IPS-NIHi7 (cell line): Measurements from ENCODE around the gene SPDYE16.
"Not testable (repeated sequence)": the region's sequence is repeated elsewhere in the genome, so short reads cannot be mapped to it uniquely, and the experiment has no call there.

Experiments
- DNase-seq: peaks from one replicate; pipeline ENCODE4 v3.0.0; 2012; ENCODE audit warnings: mixed read lengths; ENCODE audit errors: extremely low spot score

Gene SPDYE16, protein sequence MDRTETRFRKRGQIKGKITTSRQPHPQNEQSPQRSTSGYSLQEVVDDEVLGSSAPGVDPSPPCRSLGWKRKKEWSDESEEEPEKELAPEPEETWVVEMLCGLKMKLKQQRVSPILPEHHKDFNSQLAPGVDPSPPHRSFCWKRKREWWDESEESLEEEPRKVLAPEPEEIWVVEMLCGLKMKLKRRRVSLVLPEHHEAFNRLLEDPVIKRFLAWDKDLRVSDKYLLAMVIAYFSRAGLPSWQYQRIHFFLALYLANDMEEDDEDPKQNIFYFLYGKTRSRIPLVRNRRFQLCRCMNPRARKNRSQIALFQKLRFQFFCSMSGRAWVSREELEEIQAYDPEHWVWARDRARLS

GRCh38 chr7:76543197-76543596 is at the start of gene SPDYE16:
SPDYE16 (minus strand) TSS chr7:76543297; CDS start chr7:76541459, 1,838 bp downstream.
- DNase-seq = not testable (repeated sequence)

DNA sequence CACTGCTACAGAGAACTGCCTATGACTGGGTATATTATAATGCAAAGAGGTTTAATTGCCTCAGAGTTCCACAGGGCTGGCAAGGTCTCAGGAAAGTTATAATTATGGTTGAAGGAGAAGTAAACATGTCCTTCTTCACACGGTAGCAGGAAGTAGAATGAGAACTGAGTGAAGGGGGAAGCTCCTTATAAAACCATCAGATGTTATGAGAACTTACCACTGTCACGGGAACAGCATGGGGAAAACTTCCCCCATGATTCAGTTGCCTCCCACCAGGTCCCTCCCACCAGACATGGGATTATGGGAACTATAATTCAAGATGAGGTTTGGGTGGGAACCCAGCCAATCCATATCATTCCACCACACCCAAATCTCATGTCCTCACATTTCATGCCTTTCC is 49.6 kb upstream of the SPDYE16 start:
- not testable (repeated sequence) for DNase-seq

DNA sequence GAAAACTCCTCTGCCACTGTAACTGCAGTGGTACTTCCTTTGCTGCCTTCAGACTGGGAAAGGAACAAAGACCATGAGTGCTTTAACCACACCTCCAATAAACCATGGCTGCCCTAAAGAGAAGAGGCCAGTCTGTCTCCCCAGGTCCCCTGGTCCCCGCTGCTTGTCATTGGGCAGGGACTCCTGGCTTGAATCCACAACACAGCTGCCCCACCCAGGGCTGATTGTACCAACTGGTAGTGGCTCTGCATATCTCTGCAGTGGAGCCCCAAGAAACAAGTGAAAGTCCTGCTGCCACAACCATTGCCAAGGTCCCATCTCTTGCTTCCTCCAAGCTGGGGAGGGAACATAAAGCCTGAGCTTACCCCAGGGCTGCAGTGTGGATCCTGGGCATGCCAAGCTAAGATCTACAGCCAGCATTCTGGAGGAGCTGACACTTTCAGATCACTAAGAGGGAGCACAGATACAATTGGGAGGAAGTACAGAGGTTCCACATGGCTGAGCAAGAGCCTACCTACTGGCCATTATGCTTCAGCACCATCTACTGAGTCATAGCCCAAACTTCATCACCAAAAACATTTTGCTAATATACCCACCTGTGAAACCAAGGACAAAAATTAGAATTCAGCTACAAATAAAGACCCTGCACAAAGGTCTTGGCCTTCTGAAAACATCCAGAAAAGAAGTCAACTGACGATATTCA is 48.7 kb upstream of the SPDYE16 start:
- not testable (repeated sequence) for DNase-seq

- DNase-seq = not testable (repeated sequence)
Measured at GRCh38 chr7:76591033-76591432, 47.9 kb upstream of the SPDYE16 start.

DNA sequence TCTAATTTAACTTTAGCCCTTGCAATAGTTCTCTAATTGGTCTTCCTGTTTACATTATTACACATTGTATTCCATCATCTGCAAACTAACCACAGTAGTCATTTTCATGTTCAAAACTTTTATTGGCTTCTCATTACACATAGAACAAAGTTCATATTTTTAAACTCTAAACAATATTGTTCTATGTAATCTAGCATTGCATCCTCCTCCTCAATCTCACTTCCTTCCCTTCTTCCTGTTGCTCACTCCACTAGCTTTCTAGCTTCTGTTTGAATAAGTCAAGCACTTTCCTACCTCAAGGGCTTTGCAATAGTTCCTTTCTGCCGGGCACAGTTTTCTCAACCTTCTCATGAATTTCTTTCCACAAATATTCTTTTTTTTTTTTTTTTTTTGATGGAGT is 45.5 kb upstream of the SPDYE16 start:
- DNase-seq = not testable (repeated sequence)

DNA sequence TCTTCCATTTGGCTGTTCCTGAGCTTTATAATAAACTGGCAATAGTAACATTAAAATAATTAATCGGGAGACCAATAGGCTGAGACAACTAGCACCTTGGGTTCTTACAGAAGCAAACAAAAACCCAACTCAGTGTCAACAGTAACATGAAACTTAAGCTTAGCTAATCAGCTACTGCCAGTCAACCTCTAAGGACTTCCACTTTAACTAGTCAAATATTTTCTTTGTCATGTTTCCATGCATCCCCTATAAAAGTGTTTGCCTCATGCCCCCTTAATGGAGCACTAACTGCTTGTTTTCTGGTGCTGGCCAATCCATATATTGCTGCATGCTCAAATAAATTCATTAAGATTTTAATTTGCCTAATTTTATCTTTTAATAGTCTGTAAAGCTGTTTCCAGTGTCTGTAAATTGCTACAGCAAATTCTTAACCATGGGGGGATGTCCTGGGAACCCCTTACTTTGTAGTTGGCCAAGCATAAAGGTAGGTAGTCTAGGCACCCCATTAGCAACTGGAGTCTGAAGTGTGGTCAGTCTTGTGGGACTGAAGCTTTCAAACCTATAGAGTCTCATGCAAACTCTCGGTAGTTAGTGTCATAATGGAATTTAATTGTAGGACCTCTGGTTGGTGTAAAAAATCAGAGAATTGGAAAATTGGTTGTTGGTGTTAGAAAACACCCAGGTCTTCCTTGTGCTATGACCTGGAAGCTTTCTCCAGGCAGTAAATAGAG is 43.7 kb upstream of the SPDYE16 start:
- not testable (repeated sequence) for DNase-seq

DNA sequence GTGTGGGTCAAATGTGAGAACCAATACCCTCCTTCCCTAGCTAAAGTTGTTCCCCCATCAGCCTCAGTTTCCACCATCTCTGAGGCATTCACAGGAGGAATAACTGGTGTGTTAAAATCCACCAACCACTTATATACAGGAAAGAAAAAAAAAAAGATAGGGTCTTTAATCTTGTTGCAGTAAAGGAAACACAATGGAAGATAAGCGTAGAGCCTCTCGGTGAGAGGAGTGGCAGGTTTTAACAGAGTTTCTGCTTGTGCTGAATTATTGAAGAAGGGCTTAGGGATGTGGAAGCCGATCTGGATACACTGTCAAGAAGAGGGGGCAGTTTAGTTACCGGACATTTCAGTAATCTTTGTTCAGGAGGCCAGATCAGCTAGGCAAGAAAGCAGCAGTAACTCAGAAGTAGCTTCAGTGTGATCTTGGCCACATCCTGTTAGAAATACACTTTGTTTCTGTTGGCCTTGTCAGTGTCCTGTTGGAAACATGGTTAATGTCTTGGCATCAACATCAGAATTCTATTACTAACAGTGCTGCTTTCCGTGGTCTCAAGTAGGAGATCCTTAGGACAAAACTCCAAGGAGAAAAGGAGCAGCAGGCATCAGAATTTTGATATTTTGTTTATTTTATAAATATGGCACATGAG is 40.7 kb upstream of the SPDYE16 start:
- DNase-seq = not testable (repeated sequence)

DNA sequence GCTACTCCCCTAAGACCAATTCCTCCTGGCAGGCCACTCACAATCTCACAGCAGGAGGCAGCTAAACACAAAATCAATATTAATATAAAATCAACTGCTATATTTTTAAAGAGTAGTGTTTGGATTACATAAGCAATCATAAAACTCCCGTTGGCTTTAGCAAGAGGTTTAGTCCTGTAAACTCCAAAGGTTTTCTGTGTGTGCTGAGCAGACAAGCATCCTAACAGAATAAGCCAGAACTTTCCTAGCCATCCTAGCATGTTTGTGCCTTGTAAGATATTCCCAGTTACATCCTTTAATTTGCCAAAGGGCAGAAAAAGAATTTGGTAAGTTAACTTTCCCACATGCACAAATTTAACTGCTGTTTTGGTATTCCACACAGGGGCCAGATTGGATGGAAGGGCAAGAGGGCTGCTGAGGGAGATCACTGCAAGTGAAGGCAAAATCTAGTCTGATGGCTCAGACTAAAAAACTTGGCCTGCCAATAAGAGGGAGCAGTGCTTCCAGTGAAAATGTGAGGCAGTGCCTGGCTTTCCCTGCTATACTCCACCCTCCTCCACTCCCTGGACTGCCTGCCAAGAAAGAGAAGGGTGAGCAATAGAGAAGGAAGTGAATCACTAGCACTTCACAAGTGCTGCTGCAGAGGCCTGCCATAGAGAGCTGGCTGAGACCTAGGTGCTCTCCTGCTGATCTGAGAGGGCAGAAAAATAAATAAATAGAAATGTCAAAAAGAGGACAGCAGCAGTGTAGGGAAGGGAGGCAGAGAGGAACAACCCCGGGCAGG is 39.9 kb upstream of the SPDYE16 start:
- not testable (repeated sequence) for DNase-seq

DNA sequence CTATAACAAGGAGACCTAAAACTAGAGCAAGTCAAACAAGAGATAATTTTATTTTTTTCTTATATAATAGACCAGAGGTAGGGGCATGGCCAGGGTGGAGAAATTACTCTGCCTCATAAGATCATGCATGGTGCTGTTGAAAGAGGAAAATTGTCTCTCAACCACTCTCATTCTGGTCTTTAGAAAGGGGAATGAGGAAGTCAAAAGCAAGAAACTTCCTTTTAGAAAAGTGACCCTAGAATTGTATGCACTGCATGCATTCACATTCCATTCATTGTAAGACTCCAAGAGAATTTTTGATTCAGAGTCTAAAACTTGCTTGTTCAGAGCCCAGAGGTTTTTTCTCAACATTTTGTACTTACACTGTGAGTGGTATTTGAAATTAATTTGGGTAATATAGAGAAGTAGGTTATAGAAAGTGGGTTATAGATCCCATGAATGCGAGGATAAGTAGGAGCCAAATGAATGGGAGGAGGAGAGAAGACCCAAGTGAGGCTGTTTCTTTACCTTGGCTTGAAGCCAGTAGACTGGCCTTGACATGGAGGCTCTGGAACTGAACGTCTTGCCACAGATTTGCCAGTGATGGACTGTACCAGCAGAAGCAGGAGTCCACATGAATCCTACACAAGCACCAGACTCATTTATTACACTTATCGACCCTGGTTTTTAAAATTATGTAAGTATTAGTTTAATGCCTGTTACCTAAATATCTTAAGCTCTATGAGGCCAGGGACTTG is 33.0 kb upstream of the SPDYE16 start:
- not testable (repeated sequence) for DNase-seq

- DNase-seq = not testable (repeated sequence)
Measured at GRCh38 chr7:76575431-76575830, 32.3 kb upstream of the SPDYE16 start.

DNA sequence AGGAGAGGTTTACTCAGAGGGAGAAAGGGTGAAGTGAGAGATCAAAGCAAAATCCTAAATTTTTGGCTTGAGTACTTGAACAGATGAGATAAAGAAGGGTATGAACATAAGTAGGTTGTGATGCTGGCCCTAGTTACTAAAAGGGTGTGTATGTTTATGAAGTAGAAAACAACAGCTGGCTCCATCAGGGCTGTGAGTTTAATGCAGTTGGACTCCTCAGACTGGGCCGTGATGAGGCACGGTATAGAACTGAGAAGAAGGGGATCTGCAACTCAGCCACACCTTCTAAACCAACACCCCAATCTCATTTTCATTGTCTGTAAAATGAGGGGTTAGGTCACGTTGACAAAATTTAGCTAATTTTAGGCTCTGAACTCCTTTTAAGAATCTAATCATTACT is 29.2 kb upstream of the SPDYE16 start:
- not testable (repeated sequence) for DNase-seq

DNA sequence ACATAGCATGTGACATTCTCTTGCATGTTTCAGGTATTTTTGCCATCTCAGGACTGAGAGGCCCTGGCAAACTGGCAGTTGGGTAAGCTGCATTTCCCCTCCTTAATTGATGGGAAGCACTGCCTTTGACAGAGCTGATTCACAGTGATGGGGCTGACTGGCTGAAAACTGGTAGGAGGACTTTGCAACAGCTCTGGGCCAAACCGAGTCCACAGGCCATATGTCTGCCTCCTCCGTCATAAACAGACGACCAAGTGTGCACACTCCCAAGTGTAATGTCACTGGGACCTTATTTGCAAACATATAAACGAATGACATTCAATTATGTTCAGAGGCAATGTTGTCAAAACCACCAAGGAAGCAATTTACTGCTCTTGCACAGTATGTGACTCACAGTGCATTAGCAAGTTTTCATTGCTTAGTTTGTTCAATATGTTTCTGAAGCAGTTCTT is 27.3 kb upstream of the SPDYE16 start:
- DNase-seq = not testable (repeated sequence)

DNA sequence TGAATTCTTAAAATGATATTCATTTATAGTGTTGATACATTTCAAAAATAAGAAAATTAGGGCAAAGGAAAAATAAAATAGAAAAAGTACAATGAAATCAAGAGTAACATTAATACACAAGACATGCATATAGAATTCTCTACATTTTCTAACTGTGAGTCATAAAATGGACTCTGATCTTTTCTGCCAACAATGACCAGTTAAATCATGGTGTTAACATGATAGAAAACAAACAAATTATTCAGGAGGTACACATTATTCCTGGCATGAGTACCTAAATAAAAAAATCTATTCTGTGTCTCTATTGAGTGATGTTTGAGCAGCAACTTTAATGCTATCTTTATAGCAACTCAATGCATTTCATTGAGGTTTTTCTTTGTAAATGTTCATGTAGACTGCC is 25.6 kb upstream of the SPDYE16 start:
- not testable (repeated sequence) for DNase-seq

- not testable (repeated sequence) for DNase-seq
Measured at GRCh38 chr7:76567753-76568152, 24.7 kb upstream of the SPDYE16 start.

- DNase-seq = not testable (repeated sequence)
Measured at GRCh38 chr7:76567311-76567710, 24.2 kb upstream of the SPDYE16 start.

- not testable (repeated sequence) for DNase-seq
Measured at GRCh38 chr7:76565001-76565400, 21.9 kb upstream of the SPDYE16 start.

DNA sequence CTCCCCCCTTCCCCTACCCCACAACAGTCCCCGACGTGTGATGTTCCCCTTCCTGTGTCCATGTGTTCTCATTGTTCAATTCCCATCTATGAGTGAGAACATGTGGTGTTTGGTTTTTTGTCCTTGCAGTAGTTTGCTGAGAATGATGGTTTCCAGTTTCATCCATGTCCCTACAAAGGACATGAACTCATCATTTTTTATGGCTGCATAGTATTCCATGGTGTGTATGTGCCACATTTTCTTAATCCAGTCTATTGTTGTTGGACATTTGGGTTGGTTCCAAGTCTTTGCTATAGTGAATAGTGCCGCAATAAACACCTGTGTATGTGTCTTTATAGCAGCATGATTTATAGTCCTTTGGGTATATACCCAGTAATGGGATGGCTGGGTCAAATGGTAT is 18.2 kb upstream of the SPDYE16 start:
- not testable (repeated sequence) for DNase-seq

DNA sequence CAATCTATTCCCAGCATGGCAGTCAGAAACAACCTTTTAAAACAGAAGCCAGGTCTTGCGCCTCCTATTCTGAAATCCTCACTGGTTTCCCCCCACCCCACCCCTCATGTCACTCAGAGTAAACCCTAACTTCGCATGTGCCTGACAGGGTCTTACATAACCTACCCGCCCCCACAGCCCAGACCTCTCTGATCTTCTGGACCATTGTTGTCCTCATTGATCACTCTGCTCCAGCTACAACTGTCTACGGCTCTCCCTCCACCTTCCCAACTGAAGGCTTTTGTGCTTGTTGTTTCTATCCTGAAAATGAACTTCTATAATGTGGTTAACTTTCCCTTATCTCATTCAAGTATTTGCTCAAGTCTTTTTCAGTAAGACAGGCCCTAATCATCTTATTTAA is 17.1 kb upstream of the SPDYE16 start:
- not testable (repeated sequence) for DNase-seq

GRCh38 chr7:76559685-76560084 is 16.6 kb upstream of the SPDYE16 start:
- not testable (repeated sequence) for DNase-seq

DNA sequence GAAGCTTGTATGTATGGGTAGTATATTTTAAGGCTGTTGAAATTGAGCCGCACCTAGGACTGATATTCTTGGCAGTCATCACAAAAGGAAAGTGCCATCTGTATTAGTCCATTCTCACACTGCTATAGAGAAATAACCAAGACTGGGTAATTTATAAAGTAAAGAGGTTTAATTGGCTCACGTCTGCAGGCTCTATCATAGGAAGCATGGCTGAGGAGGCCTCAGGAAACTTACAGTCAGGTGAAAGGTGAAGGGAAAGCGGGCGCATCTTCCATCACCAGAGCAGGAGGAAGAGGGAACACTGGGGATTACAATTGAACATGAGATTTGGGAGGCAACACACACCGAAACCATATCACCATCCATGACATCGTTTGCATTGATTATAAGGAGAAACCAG is 8.9 kb upstream of the SPDYE16 start:
- DNase-seq = not testable (repeated sequence)
